ENCODE measurements around the gene PIGZ.

The PIGZ gene

GRCh38 chr3:196970547-196971093 lies 2.0 kb upstream of the PIGZ start:
- DNase-seq (ENCODE audit: low read depth, low spot score), result no peak
- in situ Hi-C loops (cut with HindIII; ENCODE audit: low sequenced_read_pairs), result no loop called here
- no peak for TF ChIP-seq CTCF (IDR thresholded peaks at IDR 0.05; ENCODE audit: low read depth, low read length)
- H3K4me3 ChIP-seq (ENCODE audit: low read depth, low read length), result no peak overlapping the region

GRCh38 chr3:196969660-196970546 lies 1.3 kb upstream of the PIGZ start:
- peak; percentile 51 for TF ChIP-seq CTCF (IDR thresholded peaks at IDR 0.05; ENCODE audit: low read depth, low read length)
- in situ Hi-C loops (cut with HindIII; ENCODE audit: low sequenced_read_pairs), result no loop called here
- DNase-seq (ENCODE audit: low read depth, low spot score), result peak; percentile 29
- H3K4me3 ChIP-seq (ENCODE audit: low read depth, low read length), result peak overlapping the region; percentile 47

GRCh38 chr3:196969134-196969659 lies 564 bp upstream of the PIGZ start:
- in situ Hi-C loops (cut with HindIII; ENCODE audit: low sequenced_read_pairs), result no loop called here
- TF ChIP-seq CTCF (IDR thresholded peaks at IDR 0.05; ENCODE audit: low read depth, low read length), result no peak
- no peak for DNase-seq (ENCODE audit: low read depth, low spot score)
- peak overlapping the region; percentile 47 for H3K4me3 ChIP-seq (ENCODE audit: low read depth, low read length)

- in situ Hi-C loops (cut with HindIII; ENCODE audit: low sequenced_read_pairs), result no loop called here
- H3K4me3 ChIP-seq (ENCODE audit: low read depth, low read length), result no peak overlapping the region
- DNase-seq (ENCODE audit: low read depth, low spot score), result no peak
- TF ChIP-seq CTCF (IDR thresholded peaks at IDR 0.05; ENCODE audit: low read depth, low read length), result no peak
These were observed 1.0 kb downstream of the PIGZ start for GRCh38 chr3:196967412-196968232.

- no peak for DNase-seq (ENCODE audit: low read depth, low spot score)
- H3K4me3 ChIP-seq (ENCODE audit: low read depth, low read length), result no peak overlapping the region
- in situ Hi-C loops (cut with HindIII; ENCODE audit: low sequenced_read_pairs), result no loop called here
- no peak for TF ChIP-seq CTCF (IDR thresholded peaks at IDR 0.05; ENCODE audit: low read depth, low read length)
These were observed 1.9 kb downstream of the PIGZ start for GRCh38 chr3:196966526-196967401.
